Fibroblast of pulmonary artery (primary cell): ENCODE measurements around the gene RIPK4.

Source experiments
- DNase-seq: peaks from one replicate; pipeline ENCODE4 v3.0.0-alpha.2; 2010; ENCODE audit warnings: low read depth
- H3K4me3 ChIP-seq: replicated peaks from 2 replicates; pipeline ENCODE4 v1.5.1; 2011; ENCODE audit warnings: low read depth, mild to moderate bottlenecking, control low read depth, low read length, moderate library complexity
- TF ChIP-seq, protein P1 (sequence below): IDR thresholded peaks from 2 replicates; pipeline ENCODE4 v1.5.1; 2011; ENCODE audit warnings: mild to moderate bottlenecking, control low read depth, low read length, inconsistent platforms; ENCODE audit errors: missing control alignments

RIPK4 gene

DNA sequence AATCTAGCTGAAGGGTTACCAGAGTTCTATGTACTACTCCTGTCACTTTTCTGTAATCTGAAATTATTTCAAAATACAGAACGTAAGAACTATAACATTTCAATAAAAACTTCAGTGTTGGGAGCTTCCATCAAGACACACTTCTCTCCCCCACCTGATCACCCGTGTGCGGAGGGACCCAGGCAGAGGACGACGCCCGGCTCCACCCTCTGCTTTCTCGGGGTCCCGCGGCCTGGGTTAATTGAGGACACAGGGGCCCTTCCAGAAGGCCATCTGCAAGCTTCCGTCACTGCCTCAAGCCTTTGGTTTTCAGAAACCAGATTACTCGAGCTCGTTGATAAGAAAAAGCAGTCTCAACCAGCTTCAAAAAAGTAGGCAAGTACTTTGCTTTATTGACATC is 27.8 kb downstream of the RIPK4 start:
- TF ChIP-seq, protein P1, sequence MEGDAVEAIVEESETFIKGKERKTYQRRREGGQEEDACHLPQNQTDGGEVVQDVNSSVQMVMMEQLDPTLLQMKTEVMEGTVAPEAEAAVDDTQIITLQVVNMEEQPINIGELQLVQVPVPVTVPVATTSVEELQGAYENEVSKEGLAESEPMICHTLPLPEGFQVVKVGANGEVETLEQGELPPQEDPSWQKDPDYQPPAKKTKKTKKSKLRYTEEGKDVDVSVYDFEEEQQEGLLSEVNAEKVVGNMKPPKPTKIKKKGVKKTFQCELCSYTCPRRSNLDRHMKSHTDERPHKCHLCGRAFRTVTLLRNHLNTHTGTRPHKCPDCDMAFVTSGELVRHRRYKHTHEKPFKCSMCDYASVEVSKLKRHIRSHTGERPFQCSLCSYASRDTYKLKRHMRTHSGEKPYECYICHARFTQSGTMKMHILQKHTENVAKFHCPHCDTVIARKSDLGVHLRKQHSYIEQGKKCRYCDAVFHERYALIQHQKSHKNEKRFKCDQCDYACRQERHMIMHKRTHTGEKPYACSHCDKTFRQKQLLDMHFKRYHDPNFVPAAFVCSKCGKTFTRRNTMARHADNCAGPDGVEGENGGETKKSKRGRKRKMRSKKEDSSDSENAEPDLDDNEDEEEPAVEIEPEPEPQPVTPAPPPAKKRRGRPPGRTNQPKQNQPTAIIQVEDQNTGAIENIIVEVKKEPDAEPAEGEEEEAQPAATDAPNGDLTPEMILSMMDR: no peak
- no peak overlapping the region for H3K4me3 ChIP-seq
- DNase-seq: no peak

DNA sequence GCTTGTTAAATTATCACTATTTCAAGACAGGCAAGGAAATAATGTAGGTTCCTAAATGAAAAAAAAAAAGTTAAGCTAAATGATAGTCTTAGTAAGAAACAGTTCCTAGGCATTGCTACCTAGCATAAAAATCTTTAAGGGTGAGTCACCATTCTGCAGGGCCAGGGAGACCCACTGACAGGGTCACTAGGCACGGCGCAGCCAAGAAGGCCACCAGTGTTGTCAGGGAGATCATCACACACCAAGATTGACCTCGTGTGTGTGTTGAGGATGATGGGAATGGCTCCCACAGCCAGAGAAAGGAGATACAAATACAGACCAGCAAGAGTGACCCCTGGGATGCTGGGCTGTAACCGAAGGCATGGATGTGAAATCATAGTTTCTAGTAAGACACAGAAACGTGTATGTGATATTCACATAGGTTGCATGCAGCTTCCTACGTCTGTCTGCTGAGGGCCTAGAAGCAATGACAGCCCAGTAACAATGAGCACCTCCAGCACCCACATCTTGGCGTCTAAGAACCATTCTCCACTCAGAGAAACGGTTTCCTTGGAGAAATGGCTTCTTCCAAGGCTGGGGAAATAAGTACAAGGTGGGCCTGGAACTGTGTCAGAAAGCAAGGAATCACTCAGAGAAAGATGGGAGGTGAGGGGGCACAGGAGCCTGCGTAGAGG is 29.1 kb downstream of the RIPK4 start:
- TF ChIP-seq, protein P1: no peak
- no peak for DNase-seq

DNA sequence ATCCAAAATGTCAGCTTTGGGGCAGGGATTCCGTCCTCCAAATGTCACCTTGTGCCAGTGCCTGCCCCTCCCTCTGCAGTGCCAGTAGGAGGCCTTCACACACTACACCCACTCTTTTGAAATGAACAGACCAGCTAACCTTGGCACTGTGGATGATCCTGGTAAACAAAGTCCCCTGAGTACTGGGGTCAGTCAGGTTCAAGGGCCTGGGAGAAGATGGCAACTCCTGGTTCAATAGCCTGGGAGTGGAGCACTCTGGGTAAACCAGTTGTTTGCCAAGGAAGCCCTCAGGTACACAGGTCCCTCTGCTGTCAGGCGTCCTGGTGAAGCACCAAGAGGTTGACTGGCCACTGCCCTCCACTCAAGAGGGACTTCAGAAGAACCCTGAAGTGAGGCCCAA is 30.4 kb downstream of the RIPK4 start:
- no peak overlapping the region for H3K4me3 ChIP-seq
- TF ChIP-seq, protein P1: no peak
- DNase-seq: no peak

More for the DNA sequence above, 29.1 kb downstream of the RIPK4 start:
- no peak overlapping the region for H3K4me3 ChIP-seq

DNA sequence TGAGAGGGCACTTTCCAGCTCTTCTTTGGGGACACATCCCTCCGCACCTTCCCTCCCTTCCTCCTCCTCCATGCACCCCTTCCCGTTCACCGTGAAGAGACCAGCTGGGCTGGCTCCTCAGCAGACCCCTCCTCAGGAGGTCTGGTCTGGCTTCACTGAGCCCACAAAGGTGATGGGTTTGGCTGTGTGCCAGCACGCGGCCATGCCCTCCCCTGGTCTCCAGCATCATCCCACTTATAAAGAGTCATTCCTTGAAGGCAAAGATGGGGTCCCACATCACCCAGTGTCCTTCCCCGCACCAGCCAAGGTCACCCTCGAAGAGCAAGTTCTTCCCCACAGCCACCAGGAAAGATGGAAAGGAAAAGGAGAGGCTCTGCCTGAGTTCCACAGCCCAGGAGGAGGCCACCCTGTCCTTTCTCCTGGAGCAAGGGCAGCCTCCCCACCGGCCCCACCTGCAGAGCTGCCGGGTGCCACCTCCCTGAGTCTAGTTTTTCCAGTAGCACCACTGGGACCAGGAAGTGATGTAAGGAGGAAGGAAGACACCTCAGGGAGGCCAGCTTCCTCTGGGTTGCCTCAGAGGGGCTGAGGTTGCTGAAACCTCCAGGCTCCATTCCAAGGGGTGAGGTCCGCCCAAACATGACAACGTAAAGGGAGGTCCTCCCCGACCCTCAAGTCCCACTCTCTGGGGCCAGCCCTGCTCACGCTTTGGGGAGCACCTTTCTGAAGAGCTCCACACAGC is 32.7 kb downstream of the RIPK4 start:
- TF ChIP-seq, protein P1: no peak
- no peak for DNase-seq
- H3K4me3 ChIP-seq: no peak overlapping the region

DNA sequence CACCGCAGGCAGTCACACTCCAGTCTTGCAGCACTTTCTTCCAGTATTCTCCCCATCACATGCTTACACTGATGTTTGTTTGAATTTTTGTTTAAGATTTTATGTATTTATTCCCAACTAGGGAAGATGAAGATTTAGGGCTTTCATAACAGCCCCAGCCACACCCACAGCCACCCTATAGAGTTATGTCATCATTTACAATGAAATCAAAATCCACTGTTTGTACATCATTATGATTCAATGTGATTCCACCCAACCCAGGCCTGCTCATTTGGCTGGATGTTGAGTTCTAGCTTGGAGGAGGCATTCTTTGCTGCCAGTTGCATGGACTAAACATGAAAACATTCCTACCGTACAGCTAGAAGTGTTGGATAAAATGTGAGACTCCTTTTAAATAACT is 35.8 kb downstream of the RIPK4 start:
- no peak for DNase-seq
- H3K4me3 ChIP-seq: no peak overlapping the region
- TF ChIP-seq, protein P1: no peak

DNA sequence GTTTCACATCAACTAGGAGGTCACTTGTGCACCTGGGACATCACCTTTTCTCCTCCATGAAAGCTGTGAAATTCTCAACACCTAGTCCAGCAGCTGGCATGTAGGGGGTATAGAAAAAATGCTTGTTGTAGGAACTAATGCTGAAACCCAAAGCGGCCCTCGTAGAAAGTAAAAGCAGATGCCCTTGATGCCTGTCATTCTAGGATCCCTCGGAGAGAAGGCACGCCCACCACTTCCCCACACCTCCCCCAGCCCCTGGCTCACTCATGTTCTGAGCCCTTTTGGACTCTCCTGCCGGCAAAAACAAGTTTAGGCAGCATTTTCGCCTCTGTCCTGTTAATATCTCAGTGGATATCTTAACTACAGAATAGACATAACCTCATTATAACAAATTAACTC is 36.5 kb downstream of the RIPK4 start:
- TF ChIP-seq, protein P1: no peak
- no peak overlapping the region for H3K4me3 ChIP-seq
- no peak for DNase-seq
